ENCODE measurements around the gene UQCC5. TPM values are rescaled to one million over a fixed set of nuclear protein-coding genes. Genes with fewer than 3 reads are reported as not detected.

Gene UQCC5
- polyA plus RNA-seq, 1 of the 3 experiments (the other 2 are of a cell fraction) = 124 TPM

DNA sequence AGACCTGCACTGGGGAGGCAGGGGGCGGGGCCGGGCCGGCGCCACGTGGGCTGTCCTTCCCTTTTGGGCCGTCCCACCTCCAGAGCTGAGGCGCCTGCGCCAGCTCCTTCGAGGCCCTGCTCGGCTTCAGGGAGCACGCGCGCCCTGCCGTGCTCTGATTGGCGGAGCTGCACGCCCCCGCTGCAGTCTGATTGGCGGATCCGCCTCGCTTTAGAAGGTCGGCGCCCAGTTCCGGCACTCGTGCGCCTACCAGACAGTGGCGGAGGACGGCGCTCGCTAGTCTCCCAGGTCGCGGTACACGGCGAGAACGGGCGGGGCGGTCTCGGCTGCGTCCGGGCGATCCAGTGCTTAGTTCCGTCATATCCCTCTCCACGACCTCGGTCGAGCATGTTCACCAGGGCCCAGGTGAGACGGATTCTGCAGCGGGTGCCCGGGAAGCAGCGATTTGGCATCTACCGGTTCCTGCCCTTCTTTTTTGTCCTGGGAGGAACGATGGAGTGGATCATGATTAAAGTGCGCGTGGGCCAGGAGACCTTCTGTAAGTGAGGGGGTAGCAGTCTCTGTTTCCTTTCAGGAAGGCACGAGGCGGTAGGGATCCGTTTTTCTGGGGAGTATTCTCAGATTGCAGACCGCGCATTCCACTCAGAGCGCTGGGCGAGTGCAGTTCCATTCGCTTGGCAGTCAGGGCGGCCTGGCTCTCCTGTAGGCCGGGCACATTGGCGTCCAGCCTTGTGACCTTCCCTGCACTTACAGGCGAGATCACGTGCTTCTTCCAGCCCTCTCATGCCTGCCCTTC is at the start of gene UQCC5 (continued):
- TF ChIP-seq, protein P1, sequence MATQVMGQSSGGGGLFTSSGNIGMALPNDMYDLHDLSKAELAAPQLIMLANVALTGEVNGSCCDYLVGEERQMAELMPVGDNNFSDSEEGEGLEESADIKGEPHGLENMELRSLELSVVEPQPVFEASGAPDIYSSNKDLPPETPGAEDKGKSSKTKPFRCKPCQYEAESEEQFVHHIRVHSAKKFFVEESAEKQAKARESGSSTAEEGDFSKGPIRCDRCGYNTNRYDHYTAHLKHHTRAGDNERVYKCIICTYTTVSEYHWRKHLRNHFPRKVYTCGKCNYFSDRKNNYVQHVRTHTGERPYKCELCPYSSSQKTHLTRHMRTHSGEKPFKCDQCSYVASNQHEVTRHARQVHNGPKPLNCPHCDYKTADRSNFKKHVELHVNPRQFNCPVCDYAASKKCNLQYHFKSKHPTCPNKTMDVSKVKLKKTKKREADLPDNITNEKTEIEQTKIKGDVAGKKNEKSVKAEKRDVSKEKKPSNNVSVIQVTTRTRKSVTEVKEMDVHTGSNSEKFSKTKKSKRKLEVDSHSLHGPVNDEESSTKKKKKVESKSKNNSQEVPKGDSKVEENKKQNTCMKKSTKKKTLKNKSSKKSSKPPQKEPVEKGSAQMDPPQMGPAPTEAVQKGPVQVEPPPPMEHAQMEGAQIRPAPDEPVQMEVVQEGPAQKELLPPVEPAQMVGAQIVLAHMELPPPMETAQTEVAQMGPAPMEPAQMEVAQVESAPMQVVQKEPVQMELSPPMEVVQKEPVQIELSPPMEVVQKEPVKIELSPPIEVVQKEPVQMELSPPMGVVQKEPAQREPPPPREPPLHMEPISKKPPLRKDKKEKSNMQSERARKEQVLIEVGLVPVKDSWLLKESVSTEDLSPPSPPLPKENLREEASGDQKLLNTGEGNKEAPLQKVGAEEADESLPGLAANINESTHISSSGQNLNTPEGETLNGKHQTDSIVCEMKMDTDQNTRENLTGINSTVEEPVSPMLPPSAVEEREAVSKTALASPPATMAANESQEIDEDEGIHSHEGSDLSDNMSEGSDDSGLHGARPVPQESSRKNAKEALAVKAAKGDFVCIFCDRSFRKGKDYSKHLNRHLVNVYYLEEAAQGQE (IDR thresholded peaks at IDR 0.05; ENCODE audit: low read depth, low read length) = peak; percentile 40; the same call in 1 of the 2 replicates
- TF ChIP-seq, protein P2, sequence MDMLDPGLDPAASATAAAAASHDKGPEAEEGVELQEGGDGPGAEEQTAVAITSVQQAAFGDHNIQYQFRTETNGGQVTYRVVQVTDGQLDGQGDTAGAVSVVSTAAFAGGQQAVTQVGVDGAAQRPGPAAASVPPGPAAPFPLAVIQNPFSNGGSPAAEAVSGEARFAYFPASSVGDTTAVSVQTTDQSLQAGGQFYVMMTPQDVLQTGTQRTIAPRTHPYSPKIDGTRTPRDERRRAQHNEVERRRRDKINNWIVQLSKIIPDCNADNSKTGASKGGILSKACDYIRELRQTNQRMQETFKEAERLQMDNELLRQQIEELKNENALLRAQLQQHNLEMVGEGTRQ (IDR thresholded peaks at IDR 0.05; ENCODE audit: borderline replicate concordance, low read depth, low read length) = peak; percentile 65; the same call in 1 of the 2 replicates
- TF ChIP-seq TEAD4 (IDR thresholded peaks at IDR 0.05; ENCODE audit: borderline replicate concordance, insufficient read depth) (no peak), IRF3 (IDR thresholded peaks at IDR 0.05; ENCODE audit: low read depth, low read length) (peak; percentile 57; the same call in 1 of the 2 replicates), TCF12 (IDR thresholded peaks at IDR 0.05) (no peak)

DNA sequence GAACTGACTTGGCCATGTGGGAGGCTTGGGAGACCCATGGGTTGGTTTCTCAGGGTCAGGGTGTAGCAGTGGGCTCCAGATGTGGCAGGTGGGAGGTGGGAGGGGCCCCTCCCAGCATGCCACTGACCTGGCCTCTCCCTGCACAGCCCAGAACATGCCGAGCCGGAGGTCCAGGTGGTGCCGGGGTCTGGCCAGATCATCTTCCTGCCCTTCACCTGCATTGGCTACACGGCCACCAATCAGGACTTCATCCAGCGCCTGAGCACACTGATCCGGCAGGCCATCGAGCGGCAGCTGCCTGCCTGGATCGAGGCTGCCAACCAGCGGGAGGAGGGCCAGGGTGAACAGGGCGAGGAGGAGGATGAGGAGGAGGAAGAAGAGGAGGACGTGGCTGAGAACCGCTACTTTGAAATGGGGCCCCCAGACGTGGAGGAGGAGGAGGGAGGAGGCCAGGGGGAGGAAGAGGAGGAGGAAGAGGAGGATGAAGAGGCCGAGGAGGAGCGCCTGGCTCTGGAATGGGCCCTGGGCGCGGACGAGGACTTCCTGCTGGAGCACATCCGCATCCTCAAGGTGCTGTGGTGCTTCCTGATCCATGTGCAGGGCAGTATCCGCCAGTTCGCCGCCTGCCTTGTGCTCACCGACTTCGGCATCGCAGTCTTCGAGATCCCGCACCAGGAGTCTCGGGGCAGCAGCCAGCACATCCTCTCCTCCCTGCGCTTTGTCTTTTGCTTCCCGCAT is 49.2 kb upstream of the UQCC5 start:
- H3K9me3 ChIP-seq = no peaks in the 10 kb centered on the region
- no peaks in the 10 kb centered on the region for H3K79me2 ChIP-seq (ENCODE audit: insufficient read depth)
- H3K4me2 ChIP-seq = no peak overlapping the region
- 96% methylated on average over 27 of the region's 31 CpGs for WGBS (ENCODE audit: low lambda C conversion rate)
- no peaks in the 10 kb centered on the region for H3K9me2 ChIP-seq
- H2AFZ ChIP-seq (ENCODE audit: low read depth) = no peak overlapping the region
- no peak overlapping the region for H3K27ac ChIP-seq (ENCODE audit: low read depth in 2 of 2, low read length in 1 of 2)
- no peak overlapping the region for H3K9ac ChIP-seq
- H3K4me1 ChIP-seq (ENCODE audit: control insufficient read depth in 1 of 2, insufficient read depth in 2 of 2, low read depth in 1 of 2, low read length in 1 of 2) = peaks cover 3 to 24% of the 10 kb centered on the region in 2 experiments; a peak in 2 of 4 replicates
- H3K27me3 ChIP-seq (ENCODE audit: insufficient read depth) = no peaks in the 10 kb centered on the region
- CTCF ChIA-PET = no interaction called here
- no peaks in the 10 kb centered on the region for H3F3A ChIP-seq (replicated peaks; ENCODE audit: insufficient read depth)
- H3K4me3 ChIP-seq (ENCODE audit: low read depth in 2 of 2, low read length in 1 of 2) = no peak overlapping the region
- no peak for TF ChIP-seq FOXM1 (IDR thresholded peaks at IDR 0.05; ENCODE audit: low read depth)
- TF ChIP-seq NFIC (IDR thresholded peaks at IDR 0.05; ENCODE audit: borderline replicate concordance) = no peak
- no peak for TF ChIP-seq RFX5 (IDR thresholded peaks at IDR 0.05; ENCODE audit: low read length)
- TF ChIP-seq ELF1 (IDR thresholded peaks at IDR 0.05) = no peak
- TF ChIP-seq GABPA (IDR thresholded peaks at IDR 0.05; ENCODE audit: low read depth) = no peak
- TF ChIP-seq GATA2 (CRISPR knock-in tag; IDR thresholded peaks at IDR 0.05) = no peak
- no peak for TF ChIP-seq TCF12 (IDR thresholded peaks at IDR 0.05)
- no peak for DNase-seq
- POLR2A ChIA-PET = no interaction called here
- H4K20me1 ChIP-seq (ENCODE audit: insufficient read depth) = no peaks in the 10 kb centered on the region
- peaks cover 18 to 59% of the 10 kb centered on the region in 2 experiments for H3K36me3 ChIP-seq (replicated peaks in 1 of 2; ENCODE audit: control insufficient read depth in 1 of 2, insufficient read depth in 2 of 2, low read length in 1 of 2)

Data from SK-N-SH (cell line).